Measurements from ENCODE around the gene TCEA2. TPM values are rescaled to one million over a fixed set of nuclear protein-coding genes. Genes with fewer than 3 reads are reported as not detected.

Gene TCEA2
- total RNA-seq, 1 experiment from 2014 or later: 41.1 TPM

DNA sequence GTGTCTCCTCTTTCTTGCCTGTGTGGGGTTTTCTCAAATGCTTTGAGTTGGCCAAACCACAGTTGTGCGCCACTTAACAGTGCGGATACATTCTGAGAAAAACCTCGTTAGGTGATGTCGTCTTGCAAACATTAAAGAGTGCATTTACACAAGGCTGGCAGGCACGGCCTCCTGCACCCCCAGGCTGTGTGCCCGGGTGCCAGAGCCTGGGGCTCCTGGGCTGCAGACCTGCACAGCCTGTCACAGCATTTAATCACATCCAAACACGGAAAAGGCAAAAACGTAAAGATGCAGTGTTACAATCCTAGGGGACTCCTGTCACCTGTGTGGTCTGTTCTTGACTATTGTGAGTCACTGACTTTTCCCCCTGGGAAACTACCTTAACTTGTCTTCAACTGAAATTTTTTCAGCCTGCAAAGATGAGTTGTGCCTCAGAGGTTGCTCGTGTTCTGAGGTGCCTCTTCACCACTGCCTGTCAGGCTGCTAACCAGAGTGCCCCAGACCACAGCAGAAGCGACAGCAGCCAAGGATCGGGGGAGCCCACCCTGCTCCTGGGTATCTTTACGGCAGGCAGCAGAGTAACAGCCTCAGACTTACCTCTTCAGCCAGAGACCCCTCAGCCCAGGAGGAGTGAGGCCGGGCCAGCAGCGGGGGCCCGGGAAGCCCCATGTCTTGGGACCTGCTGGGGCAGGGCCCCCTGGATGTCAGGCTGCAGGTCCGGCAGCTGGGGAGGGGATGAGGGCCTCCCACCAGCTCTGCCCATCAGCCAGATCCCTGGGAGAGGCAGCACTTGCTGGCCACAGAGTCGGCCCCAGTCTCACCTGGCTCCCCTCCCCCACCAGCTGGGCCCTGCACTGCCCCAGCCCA lies 27.7 kb upstream of the TCEA2 start:
- no peak for DNase-seq (ENCODE audit: low read depth)

DNA sequence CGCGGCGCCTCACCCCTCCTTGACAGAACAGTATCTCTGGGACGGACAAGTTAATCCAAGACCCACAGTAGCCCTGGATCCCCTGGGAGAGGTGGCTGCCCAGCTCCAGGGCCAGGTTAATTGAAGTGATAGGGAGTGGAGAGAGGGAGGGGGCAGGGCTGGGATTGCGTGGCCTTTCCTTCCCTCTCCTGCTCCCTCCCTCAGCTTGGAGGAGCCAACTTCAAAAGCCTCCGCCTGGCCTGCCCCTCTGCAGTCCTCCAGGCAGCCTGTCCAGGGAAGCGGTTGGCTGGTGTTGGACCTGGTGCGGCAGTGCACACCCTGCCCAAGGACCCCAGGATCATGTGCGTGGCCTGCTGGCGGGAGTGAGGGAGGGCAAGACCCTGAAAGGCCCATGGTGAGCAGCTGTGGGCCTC lies 27.1 kb upstream of the TCEA2 start, which contains the start of gene C20orf204:
Gene C20orf204, plus strand, starts transcription at position 250 of the 413 bp plus-strand sequence. Its CDS starts 142 bp downstream, at position 392.
- DNase-seq (ENCODE audit: low read depth): no peak

DNA sequence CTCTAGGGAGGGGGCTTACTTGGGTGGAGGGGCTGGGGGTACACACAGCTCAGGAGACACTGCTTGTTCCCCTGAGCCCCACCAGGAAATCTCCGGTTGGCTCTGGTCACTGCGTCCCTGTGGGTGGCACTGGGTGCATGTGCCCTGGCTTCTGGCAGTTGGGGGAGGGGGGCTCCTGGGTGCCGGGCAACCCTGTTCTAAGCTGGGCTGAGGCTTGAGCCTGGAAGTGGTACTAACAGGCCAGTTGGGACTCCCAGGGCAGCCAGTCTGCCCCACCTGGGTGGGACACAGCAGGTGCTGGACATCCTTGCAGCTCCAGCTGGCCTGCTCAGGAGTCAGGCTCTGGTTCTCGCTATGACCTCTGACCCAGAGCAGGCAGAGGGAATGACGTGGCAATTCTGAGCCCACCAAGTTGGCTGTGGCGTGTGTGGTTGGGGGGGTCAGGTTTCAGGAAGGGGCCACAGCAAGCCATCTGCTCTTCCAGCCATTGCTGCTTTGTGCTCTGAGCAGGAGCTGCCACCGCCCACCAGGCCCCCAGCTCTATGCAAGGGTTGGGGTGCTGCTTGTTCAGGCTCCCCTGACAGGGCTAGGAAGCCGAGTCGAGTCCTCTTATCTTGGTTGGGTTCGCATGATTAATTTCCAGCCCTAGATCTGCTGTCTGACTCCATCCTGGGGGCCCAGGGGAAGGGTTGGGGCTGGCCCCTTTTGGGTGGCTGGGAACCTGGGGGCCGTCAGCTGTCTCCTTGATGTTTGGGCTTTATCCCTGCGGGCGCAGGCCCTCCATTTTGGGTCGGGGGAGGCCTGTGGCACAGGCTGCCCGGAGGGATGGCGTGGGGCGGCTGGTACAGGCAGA lies 26.4 kb upstream of the TCEA2 start:
- peak; percentile 44 for DNase-seq (ENCODE audit: low read depth)

DNA sequence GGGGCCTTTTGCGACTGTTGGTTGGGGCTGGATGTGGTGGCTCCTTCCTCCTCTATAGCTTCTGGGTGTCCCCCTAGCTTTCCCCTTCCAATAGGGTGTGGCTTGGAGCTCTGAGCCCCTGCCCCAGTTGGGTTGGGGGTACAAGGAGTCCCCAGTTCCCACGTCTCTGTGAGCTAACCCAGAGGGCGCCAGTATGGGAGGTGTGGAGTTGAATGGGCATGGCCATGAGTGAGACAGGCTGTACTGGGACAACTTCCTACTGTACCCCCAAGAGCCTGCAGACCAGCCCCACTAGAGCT lies 25.9 kb upstream of the TCEA2 start:
- DNase-seq (ENCODE audit: low read depth): no peak

DNA sequence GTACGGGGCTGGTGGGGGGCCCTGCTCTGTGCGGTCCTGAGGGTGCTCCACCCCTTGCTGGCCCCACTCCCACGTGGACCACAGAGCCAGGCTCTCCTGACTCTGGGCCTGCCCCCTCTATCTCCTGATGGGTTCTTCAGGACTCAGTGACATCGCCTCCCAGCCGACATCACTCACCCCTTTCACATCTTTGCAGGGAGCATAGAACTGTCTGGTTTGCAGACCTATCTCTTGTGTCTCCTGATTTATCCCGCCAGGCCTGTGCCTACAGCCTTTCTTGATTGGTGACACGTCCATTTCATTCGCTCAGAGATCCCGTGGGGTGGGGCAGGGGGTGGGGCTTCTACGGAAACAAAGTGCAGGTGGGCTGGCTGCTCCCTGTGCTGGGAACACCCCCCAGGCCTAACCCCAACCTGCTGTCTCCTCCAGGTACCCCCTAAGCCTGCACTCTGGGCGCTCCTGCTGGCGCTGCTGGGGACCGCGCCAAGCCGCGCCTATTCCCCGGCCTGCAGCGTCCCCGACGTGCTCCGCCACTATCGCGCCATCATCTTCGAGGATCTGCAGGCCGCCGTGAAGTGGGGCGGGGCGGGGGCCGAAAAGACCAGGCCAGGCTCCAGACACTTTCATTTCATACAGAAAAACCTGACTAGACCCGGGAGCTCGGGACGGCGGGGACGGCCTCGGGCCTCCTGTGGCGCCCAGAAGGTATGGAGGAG lies 25.3 kb upstream of the TCEA2 start:
- no peak for DNase-seq (ENCODE audit: low read depth)

DNA sequence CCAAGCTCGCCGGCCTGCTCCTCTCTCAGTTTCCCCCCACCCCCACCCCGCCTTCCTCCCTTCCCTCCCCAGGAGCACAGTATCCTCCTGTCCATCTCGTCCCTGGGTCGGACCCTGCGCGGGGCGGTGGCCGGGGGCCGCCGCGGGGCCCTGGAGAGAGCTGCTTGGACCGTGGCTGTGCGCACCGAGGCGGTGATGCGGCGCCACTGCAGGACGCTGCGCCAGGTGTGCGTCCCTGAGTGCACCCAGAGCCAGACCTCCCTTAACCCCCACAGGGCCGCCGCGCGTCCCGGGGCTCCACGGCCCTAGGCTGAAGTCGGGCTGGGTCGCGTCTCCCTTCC lies 24.8 kb upstream of the TCEA2 start:
- no peak for DNase-seq (ENCODE audit: low read depth)

DNA sequence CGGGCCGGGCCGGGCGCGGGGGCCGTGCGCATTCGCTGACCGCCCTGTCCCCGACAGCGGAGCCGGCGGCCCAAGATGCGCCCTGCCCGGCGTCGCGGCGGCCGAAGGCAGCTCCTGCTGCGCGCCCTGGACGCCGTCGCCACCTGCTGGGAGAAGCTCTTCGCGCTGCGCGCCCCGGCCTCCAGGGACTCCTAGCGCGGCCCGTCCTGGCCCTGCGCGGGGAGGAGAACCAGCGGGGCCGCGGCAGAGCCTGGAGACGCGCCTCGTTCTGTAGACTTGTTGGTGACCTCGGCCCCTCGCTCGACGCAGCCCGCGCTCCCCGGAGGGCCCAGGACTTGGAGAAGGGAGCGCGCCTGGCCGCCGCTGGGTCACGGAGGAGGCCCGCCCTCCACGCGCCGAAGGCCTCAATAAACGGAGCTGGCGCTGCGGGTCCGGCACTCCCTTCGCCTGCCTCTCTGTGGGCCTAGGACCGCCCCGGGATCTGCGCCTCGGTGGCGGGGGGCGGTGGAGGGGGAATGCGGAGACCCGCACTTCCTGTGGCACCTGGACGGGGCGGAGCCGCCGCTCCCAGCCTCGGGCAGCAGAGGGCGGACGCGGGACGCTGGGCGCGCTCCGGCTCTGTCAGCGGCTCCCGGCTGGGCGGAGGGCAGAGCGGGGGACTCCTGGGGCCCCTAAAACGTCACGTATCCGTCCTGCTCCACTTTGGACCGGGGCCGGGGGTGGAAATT lies 24.3 kb upstream of the TCEA2 start:
- DNase-seq (ENCODE audit: low read depth): peak; percentile 28

DNA sequence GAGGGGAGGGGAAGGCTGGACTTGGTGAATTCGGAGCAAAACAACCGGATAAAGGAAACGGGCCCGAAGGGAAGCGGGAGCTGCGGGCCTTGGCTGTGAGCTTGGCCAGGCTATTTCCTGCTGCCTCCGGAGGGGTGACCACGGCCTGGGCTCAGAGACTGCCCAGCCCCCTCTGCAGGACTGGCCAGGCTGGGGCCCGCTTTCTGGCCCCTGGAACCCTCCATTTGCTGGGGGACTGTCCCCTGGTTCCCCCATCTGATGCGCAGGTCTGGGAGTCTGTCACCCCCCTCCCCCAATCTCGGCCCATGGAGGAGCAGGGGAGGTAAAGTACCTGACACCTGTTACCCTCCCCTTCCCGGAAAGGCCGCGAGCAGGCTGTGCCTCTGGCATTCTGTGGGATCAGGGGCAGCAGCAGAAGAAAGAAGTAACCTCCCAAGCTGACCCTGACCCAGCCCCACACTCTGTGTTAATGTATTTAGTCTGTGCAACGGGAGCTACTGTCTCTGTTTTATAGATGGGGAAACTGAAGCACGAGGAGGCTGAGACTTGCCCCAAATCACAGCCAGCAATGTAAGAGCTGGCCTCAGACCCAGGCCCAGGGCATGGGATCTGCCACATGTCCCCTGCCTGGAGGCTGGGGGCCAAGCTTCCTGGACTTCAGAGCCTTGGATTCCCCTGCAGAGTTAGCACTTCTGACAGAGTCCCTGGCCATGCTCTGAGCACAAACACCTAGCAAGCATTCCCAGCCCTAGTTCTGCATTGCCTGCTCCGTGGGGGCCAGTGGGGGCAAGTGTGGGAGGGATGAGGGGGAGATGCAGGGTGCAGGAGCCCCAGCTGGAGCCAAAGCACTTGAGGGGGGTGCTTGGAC lies 23.5 kb upstream of the TCEA2 start:
- DNase-seq (ENCODE audit: low read depth): no peak

DNA sequence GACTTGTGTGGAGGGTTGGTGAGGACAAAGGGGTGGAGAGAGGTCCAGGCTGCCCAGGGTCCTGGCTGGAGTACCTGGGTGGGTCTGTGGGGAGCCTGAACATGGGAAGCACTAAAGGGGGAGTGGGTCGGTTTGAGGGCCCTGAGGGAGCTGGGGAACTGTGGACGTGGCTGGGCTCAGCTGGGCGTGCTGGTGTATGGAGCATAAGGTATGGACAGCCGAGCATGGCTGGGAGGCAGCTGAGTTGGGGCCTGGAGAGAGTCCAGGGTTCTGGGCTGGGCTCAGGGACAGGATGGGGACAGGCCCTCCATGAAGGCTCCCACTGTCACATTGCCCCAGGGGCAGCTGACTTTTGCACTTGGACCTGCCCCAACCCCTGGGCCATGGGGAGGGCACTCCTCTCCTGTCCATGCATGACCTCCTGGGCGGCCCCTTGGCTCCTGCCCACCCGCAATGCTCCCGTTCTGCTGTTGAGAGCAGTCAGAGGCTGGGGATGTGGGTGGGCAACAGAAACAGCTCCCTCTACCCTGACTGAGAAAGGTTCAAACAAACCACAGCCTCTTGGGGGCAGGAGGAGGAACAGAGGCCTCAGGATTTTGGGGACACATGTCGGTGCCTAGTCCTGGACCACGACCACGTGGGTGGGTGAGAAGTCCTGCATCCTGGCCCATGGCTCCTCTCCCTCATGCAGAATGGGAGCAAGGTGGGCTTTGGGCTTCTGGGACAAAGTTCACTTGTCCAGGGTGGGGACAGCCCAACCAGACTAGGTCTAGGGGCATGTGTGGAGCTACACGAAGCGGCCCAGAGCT lies 22.6 kb upstream of the TCEA2 start:
- DNase-seq (ENCODE audit: low read depth): no peak

DNA sequence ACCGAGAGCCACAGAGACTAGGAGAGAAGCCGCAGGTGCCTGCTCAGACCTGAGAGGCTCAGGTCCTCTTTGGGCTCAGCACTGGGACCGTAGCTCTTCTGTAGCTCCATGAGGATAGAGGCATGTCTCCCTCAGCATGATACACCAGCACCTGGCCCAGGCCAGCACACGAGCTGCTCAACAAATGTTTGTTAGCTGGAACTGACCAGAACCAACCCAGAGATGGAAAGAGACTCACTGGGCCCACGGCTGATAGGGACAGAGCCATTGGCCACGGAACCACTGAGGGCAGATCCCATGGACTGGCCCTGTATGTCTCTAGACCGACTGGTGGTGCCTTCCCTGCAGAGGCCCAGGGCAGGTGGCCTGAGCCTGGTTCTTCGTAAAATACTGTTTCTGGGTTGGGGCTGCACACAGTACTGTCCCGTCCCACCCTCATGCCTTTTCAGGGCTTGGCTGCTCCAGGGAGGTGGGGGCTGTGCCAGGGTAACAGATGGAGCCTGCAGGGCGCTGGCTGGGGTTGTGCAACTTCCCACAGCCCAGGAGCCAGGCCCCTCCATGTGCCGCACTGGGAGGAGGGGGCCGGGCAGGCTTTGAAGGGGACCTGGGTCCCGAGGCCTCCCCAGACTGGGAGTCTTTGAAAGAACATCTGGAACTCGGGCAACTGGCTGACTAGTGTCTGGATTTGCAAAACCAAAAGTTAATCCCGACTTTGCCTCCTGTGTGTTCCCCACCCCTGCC lies 21.8 kb upstream of the TCEA2 start:
- no peak for DNase-seq (ENCODE audit: low read depth)

DNA sequence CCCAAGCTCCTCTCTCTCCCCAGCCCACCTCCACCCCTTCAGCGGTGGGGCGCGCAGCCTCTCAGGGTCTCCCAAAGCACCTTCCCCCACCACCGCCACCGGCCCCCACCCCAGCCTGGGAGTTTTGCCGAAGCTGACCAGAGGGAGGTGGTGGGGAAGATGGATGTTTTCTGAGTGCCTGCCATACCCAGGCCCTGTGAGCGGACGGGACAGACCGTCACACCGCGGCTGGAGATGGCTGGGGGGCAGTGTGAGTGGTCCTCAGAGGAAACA lies 21.3 kb upstream of the TCEA2 start:
- DNase-seq (ENCODE audit: low read depth): no peak

DNA sequence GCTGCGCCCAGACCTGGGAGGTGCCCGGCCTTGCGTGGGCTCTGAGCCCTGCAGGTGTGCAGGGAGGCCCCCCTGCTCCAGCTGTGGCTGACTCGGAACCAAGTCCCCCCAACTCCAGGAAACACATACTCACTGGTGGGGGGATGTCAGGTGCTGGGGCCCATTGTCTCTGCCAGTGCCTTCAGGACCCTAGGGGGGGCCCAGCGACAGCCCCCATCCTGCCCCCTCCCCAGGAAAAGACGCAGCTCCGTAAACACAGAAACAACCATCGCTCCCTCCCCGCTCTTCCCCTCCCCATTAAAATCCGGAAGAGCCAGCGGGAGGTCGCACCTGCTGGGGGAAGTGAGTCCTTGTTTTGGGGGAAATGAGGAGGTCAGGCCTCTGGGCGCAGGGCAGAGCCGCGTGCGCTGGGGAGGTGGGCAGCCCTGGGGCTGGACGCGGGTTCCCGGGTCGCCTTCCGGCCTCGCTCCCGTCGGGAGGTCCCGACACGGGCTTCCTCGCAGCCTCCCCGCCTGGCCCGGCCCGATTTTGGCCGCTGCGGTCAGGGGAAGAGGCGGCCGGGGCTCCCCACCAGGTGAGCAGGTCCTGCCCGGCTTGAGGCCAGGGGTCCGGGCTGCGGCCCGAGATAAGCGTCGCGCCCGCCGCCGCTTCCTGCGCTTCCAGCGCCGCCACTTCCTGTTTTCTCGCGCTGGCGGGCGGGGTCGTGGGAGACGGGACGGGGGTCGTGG lies 20.8 kb upstream of the TCEA2 start:
- DNase-seq (ENCODE audit: low read depth): no peak

DNA sequence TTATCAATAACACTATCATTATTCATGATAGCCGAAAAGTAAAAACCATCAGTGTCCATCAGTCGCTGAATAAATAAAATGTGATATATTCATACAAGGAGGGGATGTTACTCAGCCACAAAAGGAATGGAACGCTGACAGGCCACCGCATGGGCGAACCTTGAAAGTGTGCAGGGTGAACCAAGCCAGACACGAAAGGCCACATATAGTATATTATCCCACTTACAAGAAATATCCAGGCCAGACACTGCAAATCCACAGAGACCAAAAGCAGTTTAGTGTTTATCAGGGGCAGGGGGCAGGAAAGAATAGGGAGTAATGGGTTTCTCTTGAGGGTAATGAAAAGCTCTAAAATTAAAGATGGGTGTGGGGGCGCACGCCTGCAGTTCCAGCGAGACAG lies 19.2 kb upstream of the TCEA2 start:
- no peak for DNase-seq (ENCODE audit: low read depth)

DNA sequence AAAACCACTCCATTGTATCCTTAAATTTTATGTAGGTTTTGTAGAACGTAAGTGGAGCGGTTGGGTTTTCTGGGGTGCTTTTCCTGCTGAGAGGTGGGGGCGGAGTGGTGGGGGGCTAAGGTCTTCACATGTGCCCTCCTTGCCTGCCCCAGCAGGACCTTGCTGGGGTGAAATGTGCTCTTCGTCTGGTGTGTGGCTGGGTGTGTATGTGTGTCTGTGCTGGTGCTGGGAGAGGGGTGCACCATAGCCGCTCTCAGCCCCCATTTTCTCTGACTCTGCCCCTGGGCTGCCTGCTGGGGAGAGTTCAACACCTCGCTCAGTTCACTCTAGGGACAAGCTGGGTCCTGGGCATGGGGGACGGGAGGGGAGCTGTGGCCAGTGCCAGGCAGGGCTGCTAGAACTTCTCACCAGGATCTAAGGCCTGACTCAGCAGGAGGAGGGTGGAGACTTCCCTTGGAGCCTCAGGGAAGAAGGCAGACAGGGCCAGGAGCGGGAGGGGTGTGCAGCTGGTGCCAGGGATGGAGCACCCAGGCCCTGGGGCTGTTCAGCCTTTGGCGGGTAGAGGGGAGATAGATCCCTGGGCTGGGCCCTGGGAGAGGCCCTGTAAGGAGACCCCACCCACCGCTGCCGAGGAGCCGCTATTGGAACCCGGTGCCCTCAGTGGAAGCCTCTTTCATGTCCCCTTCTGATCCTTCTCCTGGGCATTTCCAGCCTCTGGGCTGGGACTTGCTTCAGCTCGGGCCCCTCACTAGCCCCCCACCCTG lies 18.3 kb upstream of the TCEA2 start:
- peak; percentile 46 for DNase-seq (ENCODE audit: low read depth)

DNA sequence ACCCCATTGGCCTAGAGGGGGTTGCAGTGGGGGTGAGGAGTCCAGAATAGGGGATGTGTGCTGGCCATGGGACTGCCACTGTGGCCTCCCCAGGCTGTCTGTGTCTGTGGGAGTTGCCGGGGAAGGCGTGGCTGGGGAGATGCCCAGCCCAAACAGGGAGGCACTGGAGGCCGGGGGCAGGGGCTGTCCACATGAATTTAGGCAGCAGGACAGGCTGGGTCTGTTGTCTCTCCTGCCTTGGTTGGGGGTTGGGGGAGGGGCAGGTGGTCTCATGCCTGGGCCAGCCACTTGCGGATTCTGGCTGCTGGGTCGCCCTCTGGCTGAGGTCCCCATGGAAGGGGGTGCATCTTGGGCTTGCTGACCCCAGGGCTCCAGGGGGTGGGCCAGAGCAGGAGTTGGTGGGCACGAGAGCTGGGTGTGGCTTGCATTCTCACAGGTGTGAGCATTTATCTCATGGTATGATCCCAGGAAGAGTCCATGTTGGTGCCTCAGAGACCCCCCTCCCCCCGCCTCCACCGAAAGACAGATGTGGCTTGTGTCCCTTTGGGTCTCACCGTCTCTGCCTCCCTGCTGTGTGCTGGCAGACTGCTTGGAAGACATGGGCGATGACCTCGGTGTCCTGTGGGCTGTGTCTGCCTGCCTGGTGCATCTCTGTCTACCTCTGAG lies 17.5 kb upstream of the TCEA2 start:
- no peak for DNase-seq (ENCODE audit: low read depth)

DNA sequence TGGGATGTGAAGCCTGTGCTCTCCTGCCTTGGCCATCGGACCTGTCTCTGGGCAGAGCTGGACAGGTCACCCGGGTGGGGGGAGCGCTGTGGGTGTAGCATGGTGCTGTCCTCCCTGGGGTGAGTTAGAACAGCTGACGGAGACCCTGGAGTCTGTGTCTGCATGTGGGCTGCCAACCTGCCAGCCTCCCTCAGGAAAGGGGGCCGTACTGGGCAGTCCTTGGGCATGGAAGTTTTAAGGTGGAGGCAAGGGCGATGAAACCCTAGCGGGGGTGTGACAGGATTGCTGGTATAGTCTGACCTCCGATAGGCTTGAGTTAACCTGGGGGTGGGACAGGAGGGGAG lies 16.0 kb upstream of the TCEA2 start:
- DNase-seq (ENCODE audit: low read depth): no peak

DNA sequence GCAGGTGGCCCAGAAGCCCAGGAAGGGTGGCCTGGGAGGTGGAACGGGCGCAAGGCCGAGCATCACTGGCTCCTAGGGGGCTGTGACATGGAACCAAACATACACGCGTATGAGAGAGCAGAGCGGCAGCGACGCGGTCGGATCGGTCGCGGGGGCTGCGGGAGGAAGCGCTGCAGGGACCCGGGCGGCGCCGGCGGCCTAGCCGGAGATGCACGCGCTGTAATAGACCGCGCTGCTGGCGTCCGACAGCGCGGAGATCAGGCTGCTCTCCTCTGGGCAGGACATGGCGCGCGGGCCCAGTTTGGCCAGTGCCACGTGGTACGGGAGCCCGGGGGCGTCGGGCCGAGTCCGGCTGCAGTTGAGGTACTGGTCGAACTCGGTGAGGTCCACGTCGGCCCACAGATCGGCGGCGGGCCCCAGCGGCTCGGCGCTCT lies 15.0 kb upstream of the TCEA2 start:
- no peak for DNase-seq (ENCODE audit: low read depth)

Measured in LHCN-M2 (cell line).